ENCODE results near the gene XK.

The XK gene

DNA sequence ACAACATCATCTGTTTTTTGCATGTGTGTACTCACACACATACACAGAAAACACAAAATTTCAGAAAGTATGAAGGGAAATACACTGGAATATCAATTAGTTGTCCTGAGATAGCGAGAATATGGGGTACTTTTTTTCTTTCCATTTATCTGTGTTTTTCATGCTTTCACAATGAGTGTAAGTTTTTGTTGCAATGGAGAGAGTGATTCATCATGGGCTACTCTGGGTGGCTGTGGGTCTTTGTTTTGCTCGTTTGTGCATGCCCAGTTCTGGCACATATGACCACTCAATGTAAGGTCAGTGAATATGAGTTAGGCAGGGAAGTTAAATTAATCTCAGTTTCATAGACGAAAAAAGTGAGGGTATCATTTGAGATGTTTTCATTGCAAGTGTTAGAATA lies 26.9 kb downstream of the XK start:
- H3K27ac ChIP-seq (ENCODE audit: low read depth, low read length): no peak overlapping the region
- H3K79me2 ChIP-seq (ENCODE audit: control insufficient read depth, insufficient read depth, low read length, unreplicated experiment): no peaks in the 10 kb centered on the region
- no peak overlapping the region for H2AFZ ChIP-seq (ENCODE audit: low read length, unreplicated experiment)
- no peaks in the 10 kb centered on the region for H3K27me3 ChIP-seq (ENCODE audit: insufficient read depth, low read length)
- no peak overlapping the region for H3K4me3 ChIP-seq (ENCODE audit: low read depth, low read length)
- no peaks in the 10 kb centered on the region for H3K36me3 ChIP-seq (ENCODE audit: insufficient read depth, low read length)
- H3K4me1 ChIP-seq (ENCODE audit: control insufficient read depth, insufficient read depth, low read length, unreplicated experiment): peaks cover 5% of the 10 kb centered on the region

DNA sequence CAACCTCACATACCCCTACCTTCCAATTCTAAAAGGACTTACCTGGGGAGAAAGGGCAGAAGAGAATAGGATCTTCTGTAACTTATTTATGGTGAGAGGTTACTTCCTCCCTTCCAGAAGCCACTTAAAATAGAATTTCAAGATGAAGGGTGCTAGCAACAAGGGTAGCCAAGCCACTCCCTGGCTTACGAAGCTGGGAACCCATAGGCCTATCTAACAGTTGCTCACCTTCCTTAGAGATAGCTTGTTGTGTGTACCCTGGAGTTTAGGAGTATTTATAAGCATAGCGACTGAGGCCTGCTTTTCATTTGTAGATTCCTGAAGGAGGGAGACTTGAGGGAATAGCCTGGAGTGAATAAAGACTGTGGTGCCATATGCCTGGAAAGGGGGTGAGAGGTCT lies 28.9 kb downstream of the XK start:
- Histone ChIP-seq H2AFZ (ENCODE audit: low read length, unreplicated experiment) (no peak overlapping the region), H3K36me3 (ENCODE audit: insufficient read depth, low read length) (no peaks in the 10 kb centered on the region), H3K4me3 (ENCODE audit: low read depth, low read length) (no peak overlapping the region), H3K79me2 (ENCODE audit: control insufficient read depth, insufficient read depth, low read length, unreplicated experiment) (no peaks in the 10 kb centered on the region), H3K27ac (ENCODE audit: low read depth, low read length) (no peak overlapping the region), H3K27me3 (ENCODE audit: insufficient read depth, low read length) (no peaks in the 10 kb centered on the region), H3K4me1 (ENCODE audit: control insufficient read depth, insufficient read depth, low read length, unreplicated experiment) (peaks cover 5% of the 10 kb centered on the region)

DNA sequence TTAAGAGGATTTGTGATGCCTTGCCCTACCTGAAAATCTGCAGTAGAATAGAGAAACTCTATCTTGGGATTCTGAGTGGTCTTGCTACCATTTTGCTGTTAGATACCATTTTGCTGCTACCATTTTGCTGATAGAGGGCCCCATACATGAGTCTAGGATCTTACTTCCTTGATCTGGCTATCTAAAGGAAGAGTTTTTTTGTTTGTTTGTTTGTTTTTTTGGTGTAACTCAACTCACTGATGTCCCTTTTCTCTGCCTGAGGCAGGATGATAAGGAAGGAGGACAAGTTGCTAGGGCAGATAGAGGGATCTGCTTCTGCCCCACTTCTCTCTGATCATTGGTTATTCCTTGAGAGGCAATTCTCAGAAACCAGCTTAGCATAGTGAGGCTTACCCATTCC lies 31.0 kb downstream of the XK start:
- peaks cover 5% of the 10 kb centered on the region for H3K4me1 ChIP-seq (ENCODE audit: control insufficient read depth, insufficient read depth, low read length, unreplicated experiment)
- no peaks in the 10 kb centered on the region for H3K79me2 ChIP-seq (ENCODE audit: control insufficient read depth, insufficient read depth, low read length, unreplicated experiment)
- H3K27ac ChIP-seq (ENCODE audit: low read depth, low read length): no peak overlapping the region
- no peak overlapping the region for H2AFZ ChIP-seq (ENCODE audit: low read length, unreplicated experiment)
- H3K4me3 ChIP-seq (ENCODE audit: low read depth, low read length): no peak overlapping the region
- no peaks in the 10 kb centered on the region for H3K36me3 ChIP-seq (ENCODE audit: insufficient read depth, low read length)
- no peaks in the 10 kb centered on the region for H3K27me3 ChIP-seq (ENCODE audit: insufficient read depth, low read length)

DNA sequence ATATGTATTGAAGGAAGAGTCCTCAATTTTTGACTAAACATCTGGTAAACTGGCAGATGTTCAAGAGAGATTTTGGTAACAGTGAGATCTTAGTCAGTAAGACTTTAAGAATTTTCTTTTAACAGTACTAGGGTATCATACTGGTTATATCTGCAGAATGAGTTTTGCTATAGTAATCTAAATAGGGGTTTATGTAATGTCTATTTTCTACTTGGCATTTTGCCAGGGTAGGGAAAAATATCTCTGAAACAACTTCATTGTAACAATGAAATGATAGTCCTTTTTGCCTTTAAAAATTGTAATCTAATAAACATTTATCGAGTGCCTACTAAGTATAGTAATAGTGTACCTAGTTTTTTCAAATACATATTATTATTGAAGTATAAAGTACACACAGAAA lies 32.1 kb downstream of the XK start:
- Histone ChIP-seq H3K36me3 (ENCODE audit: insufficient read depth, low read length) (no peaks in the 10 kb centered on the region), H3K79me2 (ENCODE audit: control insufficient read depth, insufficient read depth, low read length, unreplicated experiment) (no peaks in the 10 kb centered on the region), H3K27ac (ENCODE audit: low read depth, low read length) (no peak overlapping the region), H3K4me1 (ENCODE audit: control insufficient read depth, insufficient read depth, low read length, unreplicated experiment) (no peaks in the 10 kb centered on the region), H2AFZ (ENCODE audit: low read length, unreplicated experiment) (no peak overlapping the region), H3K27me3 (ENCODE audit: insufficient read depth, low read length) (no peaks in the 10 kb centered on the region), H3K4me3 (ENCODE audit: low read depth, low read length) (no peak overlapping the region)

DNA sequence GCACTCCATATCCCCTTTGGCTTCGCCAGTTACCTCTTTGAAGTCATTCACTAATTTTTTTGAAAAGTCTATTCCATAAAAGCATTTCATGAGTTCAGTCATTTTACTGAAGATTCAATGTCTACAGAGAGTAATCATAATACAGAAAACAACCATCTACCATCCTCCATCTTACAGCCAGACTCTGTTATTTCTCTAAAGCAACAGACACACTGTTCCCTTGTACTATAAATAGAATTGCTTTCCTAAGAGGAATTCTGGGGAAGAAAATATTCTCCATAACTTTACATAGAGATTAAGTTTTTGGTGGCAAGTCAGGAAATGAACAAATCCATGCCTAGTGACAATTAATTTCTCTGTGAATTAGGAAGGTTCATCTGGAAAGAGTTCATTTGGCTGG lies 37.0 kb downstream of the XK start:
- no peaks in the 10 kb centered on the region for H3K4me1 ChIP-seq (ENCODE audit: control insufficient read depth, insufficient read depth, low read length, unreplicated experiment)
- H3K27me3 ChIP-seq (ENCODE audit: insufficient read depth, low read length): no peaks in the 10 kb centered on the region
- no peak overlapping the region for H3K4me3 ChIP-seq (ENCODE audit: low read depth, low read length)
- no peak overlapping the region for H3K27ac ChIP-seq (ENCODE audit: low read depth, low read length)
- no peaks in the 10 kb centered on the region for H3K36me3 ChIP-seq (ENCODE audit: insufficient read depth, low read length)
- no peak overlapping the region for H2AFZ ChIP-seq (ENCODE audit: low read length, unreplicated experiment)
- H3K79me2 ChIP-seq (ENCODE audit: control insufficient read depth, insufficient read depth, low read length, unreplicated experiment): no peaks in the 10 kb centered on the region

DNA sequence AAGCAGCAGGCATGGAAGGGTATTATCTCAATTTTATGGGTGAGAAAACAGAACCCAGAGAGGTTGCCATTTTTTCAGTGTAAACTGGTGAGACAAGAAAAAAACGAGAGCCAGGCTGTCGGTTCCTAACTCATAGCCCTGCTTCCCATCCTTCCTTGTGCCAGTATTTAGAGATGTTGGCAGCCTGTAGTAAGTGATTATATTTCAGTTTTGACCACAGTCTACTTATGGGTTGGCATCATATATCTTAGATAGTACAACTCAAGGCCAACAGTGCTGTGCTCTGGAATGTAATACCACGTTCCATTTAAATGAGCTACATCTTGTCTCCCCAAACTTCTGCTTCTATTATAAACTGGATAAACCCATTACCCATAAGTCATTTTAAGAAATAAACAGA lies 40.8 kb downstream of the XK start:
- no peak overlapping the region for H2AFZ ChIP-seq (ENCODE audit: low read length, unreplicated experiment)
- H3K4me3 ChIP-seq (ENCODE audit: low read depth, low read length): no peak overlapping the region
- H3K4me1 ChIP-seq (ENCODE audit: control insufficient read depth, insufficient read depth, low read length, unreplicated experiment): no peaks in the 10 kb centered on the region
- no peaks in the 10 kb centered on the region for H3K27me3 ChIP-seq (ENCODE audit: insufficient read depth, low read length)
- no peak overlapping the region for H3K27ac ChIP-seq (ENCODE audit: low read depth, low read length)
- no peaks in the 10 kb centered on the region for H3K36me3 ChIP-seq (ENCODE audit: insufficient read depth, low read length)
- no peaks in the 10 kb centered on the region for H3K79me2 ChIP-seq (ENCODE audit: control insufficient read depth, insufficient read depth, low read length, unreplicated experiment)

DNA sequence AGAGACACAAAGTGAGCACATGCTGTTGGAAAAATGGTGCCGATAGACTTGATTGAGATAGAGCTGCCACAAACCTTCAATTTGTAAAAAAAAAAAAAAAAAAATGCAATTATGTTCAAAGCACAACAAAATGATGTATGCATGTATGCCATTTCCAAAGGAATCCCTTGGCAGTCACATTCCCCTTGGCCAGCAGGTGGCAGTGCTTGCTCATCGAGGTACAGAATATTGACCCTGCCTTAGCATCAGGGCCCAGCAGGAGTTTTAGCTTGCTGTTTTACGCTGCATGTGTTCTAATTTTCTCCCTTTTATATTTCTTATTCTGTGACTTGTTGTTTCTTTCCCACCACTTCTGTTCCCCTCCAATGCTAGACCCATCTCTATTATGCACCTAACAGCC lies 59.8 kb downstream of the XK start:
- Histone ChIP-seq H2AFZ (ENCODE audit: low read length, unreplicated experiment) (no peak overlapping the region), H3K79me2 (ENCODE audit: control insufficient read depth, insufficient read depth, low read length, unreplicated experiment) (no peaks in the 10 kb centered on the region), H3K27ac (ENCODE audit: low read depth, low read length) (no peak overlapping the region), H3K4me1 (ENCODE audit: control insufficient read depth, insufficient read depth, low read length, unreplicated experiment) (no peaks in the 10 kb centered on the region), H3K27me3 (ENCODE audit: insufficient read depth, low read length) (no peaks in the 10 kb centered on the region), H3K4me3 (ENCODE audit: low read depth, low read length) (no peak overlapping the region), H3K36me3 (ENCODE audit: insufficient read depth, low read length) (no peaks in the 10 kb centered on the region)

DNA sequence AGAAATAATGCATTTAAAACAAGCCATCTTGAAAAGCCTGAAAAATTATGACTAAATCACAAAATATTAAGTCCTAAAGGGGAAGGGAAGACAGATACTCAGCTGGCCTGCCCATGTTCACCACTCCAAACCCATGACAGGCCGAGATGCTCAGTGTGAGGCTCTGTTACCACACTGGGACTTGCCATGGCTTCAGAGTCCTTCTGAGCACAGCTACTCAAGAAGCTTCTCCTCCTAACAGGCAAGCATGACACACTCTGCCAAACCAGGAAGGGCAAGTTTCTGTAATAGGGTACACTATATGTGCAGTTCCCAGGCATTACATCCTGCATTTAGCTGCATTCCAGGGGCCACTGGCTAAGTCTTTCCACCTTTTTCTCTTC lies 60.2 kb downstream of the XK start:
- no peak overlapping the region for H3K4me3 ChIP-seq (ENCODE audit: low read depth, low read length)
- no peak overlapping the region for H2AFZ ChIP-seq (ENCODE audit: low read length, unreplicated experiment)
- no peaks in the 10 kb centered on the region for H3K36me3 ChIP-seq (ENCODE audit: insufficient read depth, low read length)
- H3K4me1 ChIP-seq (ENCODE audit: control insufficient read depth, insufficient read depth, low read length, unreplicated experiment): no peaks in the 10 kb centered on the region
- no peaks in the 10 kb centered on the region for H3K27me3 ChIP-seq (ENCODE audit: insufficient read depth, low read length)
- no peak overlapping the region for H3K27ac ChIP-seq (ENCODE audit: low read depth, low read length)
- H3K79me2 ChIP-seq (ENCODE audit: control insufficient read depth, insufficient read depth, low read length, unreplicated experiment): no peaks in the 10 kb centered on the region

DNA sequence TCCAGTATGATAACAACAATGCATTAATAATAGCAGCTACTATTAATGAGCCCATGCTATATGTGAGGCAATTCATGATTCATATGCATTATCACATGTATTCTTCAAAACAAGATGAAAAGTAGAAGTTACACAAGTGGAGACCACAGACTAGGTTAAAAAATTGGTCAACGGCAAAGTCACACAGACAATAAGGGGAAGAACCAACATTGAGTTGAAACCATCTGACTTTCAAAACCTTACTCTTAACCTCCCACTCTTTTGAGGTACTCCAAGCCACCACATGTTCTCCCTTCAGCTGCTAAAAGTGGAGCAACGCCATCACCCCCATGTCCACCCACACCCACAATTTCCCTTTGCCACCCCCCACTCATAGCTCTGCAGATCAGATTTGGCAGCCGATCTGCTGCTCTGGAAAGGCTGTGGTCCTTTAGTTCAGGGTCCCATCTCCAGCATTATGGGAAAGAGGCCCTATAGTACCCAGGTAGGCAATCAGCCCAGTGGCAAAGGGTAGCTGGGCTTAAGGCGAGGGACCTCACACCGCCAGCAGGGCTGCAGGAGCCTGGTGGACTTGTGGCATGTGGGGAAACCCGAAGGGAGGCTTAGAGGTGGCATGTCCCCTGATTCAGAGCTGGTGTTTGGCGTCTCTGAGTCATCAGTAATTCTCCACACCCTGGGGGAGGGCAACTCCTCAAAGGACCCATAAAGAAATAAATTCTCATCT lies 60.8 kb downstream of the XK start:
- Histone ChIP-seq H2AFZ (ENCODE audit: low read length, unreplicated experiment) (no peak overlapping the region), H3K27ac (ENCODE audit: low read depth, low read length) (no peak overlapping the region), H3K27me3 (ENCODE audit: insufficient read depth, low read length) (no peaks in the 10 kb centered on the region), H3K36me3 (ENCODE audit: insufficient read depth, low read length) (no peaks in the 10 kb centered on the region), H3K79me2 (ENCODE audit: control insufficient read depth, insufficient read depth, low read length, unreplicated experiment) (no peaks in the 10 kb centered on the region), H3K4me1 (ENCODE audit: control insufficient read depth, insufficient read depth, low read length, unreplicated experiment) (no peaks in the 10 kb centered on the region), H3K4me3 (ENCODE audit: low read depth, low read length) (no peak overlapping the region)

DNA sequence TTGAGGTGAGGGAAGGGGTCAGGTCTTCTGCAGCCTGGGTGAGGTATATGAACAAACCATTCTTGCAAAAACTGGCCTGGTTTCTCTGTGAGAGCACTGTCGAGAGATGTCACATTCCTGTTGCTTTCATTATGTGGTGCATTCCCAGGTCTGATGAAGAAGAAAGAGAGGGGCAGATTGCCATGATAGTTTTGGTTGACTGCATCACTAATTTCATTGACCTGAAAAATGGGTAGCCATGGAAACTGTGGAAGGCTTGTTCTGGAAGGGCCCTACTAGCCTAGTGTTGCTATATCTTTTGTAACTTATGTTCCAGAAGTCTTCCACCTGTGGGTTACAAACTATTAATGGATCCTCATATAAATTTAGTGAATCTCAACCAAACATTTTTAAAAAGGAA lies 61.4 kb downstream of the XK start:
- Histone ChIP-seq H2AFZ (ENCODE audit: low read length, unreplicated experiment) (no peak overlapping the region), H3K27me3 (ENCODE audit: insufficient read depth, low read length) (no peaks in the 10 kb centered on the region), H3K4me1 (ENCODE audit: control insufficient read depth, insufficient read depth, low read length, unreplicated experiment) (no peaks in the 10 kb centered on the region), H3K4me3 (ENCODE audit: low read depth, low read length) (no peak overlapping the region), H3K27ac (ENCODE audit: low read depth, low read length) (no peak overlapping the region), H3K79me2 (ENCODE audit: control insufficient read depth, insufficient read depth, low read length, unreplicated experiment) (no peaks in the 10 kb centered on the region), H3K36me3 (ENCODE audit: insufficient read depth, low read length) (no peaks in the 10 kb centered on the region)

DNA sequence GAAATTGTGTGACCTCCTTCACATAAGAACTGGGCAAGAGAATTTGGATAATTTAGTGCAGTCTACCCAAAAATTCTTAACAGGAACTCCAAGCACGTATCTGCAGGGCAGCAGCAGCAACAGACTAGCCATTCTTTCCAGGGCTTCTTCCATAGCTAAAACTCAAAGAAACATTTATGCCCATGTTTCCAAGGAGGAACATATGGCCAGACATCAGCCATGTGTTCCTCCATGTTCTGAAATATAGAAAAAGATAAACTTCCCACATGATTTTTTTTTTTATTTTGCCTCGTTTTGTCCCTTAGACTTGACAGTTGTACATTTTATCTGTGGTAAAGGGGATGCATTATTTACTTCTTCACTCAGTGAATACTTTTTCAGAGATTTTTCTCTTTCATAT lies 66.7 kb downstream of the XK start:
- H3K4me3 ChIP-seq (ENCODE audit: low read depth, low read length): no peak overlapping the region

More for the DNA sequence above, 66.7 kb downstream of the XK start:
- Histone ChIP-seq H3K27me3 (ENCODE audit: insufficient read depth, low read length) (no peaks in the 10 kb centered on the region), H3K27ac (ENCODE audit: low read depth, low read length) (no peak overlapping the region), H3K4me1 (ENCODE audit: control insufficient read depth, insufficient read depth, low read length, unreplicated experiment) (no peaks in the 10 kb centered on the region), H3K79me2 (ENCODE audit: control insufficient read depth, insufficient read depth, low read length, unreplicated experiment) (no peaks in the 10 kb centered on the region), H2AFZ (ENCODE audit: low read length, unreplicated experiment) (no peak overlapping the region), H3K36me3 (ENCODE audit: insufficient read depth, low read length) (no peaks in the 10 kb centered on the region)
